Activated gamma-delta T cell treated with Interleukin-2 at 50 U/mL for 16 hours (primary cell): Measurements from ENCODE around the gene FGFBP1.

Experiments
- DNase-seq: peaks from one replicate; pipeline ENCODE4 v3.0.0-alpha.2; 2020

Gene FGFBP1

DNA sequence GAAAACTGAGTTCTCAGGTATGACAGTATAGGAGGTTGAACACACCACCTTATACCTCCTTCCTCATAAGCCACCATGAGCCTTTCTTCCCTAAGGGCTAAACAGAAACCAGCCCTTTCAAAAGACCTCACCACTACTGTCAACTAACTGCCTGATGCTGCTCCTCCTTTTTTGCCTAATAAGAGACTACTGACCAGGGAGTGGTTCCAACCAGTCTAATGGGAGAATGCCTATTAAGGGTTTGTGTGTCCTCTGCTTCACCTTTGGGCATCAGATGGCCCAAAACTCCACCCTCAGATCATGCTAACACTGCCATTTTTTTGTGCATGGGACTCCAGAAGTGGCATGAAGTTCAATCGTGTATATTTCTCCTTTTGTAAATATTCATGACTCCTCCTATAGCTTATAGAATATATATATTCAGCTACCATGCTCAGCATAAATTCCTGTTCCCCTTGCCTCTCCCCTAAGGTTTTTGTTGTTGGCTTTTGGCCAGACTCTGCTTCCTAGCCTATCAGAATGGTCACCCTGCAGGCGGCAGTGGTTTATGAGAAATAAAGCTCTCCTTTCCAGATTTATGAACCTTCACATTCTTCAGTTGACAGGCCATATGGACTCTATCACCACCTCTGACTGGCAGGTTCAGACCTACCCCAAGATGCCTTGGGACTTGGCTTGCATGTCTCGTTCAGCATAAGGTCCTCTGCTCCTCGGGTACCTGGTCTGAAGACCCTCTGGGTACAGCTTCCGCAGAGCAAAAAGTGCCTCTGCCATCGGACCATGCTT, 28.2 kb downstream of the FGFBP1 start:
- DNase-seq, result no peak

DNA sequence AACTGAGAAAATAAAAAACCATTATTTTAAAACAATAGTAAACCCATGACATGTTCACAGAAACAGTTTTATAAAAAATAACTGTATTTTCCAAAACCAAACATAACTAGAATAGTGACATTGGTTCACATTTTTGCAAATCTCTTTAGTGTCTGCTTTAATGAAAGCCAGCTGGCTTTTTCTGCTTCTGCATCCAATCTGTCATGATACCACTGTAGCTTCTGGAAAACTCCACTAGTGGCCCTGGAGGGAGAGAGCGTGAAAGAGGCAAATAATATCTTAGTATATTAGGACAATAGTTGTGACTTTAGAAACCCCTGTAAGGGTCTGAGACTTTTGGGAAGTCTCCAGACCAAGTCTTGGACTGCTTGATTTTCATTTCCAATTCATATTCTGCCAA, 31.1 kb downstream of the FGFBP1 start:
- no peak for DNase-seq

DNA sequence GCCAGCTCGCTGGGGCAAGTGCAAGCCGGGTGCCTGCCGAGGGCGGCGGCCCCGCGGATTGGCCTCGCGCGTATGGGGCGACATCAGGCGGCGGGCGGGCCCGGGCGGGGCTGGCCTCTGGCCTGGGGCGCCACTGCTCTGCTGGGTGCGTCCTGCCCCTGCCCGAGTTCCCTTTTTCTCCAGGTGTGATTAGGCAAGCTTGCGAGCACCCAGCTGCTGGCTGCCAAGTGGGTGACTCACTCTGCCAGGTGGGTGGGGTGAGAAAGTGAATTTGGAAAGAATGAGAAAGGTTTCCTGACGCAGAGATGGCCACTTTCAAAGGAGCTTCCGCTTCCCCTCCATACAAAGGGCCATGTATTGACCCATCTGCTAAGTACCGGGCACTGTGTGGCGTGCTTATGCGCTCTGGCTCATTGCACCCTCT, 32.5 kb downstream of the FGFBP1 start:
- DNase-seq, result no peak

DNA sequence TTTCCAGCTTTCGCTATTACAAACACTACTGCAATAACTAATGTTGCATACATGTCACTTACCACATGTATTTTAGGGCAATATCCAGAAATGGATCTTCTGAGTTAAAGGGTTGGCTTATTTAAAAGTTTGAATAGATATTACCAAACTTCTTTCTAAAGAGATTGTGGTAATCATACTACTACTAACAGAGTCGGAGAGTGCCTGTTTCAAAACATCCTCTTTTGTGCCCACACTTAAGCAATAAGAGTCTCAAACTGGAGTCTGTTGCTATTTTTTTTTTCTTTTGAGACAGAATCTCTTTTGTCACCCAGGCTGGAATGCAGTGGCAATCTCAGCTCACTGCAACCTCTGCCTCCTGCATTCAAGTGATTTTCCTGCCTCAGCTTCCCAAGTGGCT, 35.8 kb downstream of the FGFBP1 start:
- DNase-seq, result no peak

DNA sequence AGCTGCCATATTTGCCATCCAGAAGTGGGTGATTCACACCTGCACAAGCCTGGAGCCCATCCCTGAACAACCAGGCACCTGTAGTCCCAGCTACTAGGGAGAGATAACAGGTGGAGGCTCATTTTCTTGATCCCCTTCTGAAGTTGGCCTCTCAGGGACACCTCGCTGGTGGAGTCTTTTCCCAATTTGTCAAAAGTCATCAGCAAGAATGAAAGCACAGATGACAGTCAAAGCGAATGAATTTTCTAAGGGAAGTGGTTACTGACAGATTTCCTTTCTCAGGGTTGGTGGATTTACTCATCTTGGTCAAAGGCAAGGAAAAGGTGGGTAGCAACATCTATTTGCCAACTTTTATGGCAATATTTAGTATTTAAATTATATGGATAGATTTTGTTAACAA, 36.5 kb downstream of the FGFBP1 start:
- no peak for DNase-seq

DNA sequence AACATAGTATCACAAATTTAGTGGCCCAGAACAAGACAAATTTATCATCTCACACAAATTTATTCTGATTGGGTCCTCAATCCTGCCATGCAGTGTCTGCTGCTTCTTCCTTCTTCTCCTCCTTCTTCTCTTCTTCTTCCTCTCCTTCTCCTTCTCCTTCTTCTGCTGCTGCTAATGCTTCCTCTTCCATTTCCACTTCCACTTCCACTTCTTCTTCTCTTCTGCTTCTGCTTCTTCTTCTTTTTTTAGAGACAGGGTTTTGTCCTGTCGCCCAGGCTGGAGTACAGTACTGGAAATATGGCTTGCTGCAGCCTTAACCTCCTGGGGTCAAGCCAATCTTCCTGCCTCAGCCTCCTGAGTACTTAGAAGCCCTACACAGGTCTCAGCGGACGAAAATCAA, 37.5 kb downstream of the FGFBP1 start:
- DNase-seq, result no peak

DNA sequence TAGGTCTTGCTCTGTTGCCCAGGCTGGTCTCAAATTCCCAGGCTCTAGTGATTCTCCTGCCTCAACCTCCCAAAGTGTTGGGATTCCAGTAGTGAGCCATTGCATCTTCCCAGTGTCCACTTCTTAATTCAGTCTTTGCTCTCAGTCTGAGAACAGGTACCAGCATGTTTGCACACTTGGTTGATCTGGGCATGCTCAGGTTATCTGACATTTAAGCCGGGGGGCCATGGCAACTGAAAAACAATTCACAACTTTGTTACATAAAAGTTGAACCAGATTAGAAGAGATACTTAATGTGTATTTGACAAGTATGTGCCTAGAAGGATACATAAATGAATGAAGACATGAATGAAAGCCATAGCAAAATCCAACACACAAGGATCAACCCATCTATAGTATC, 39.0 kb downstream of the FGFBP1 start:
- no peak for DNase-seq

DNA sequence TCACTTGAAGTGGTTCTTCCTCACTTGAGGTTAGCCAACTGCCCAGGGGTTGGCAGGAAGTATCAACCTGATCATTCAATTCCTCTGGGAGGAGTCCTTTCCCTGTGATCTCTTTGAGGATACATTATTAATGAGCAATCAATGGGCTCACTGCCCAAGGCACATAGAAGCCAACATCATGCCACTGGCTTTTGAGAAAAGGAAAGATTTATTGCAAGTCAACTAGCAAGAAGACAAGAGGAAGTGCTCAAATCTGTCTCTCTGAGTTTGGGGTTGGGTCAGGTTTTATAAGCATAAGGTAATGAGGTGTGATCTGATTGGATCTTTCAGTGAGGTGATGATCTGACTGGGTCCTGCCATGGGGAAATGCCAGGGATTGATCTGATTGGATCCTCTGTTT, 39.6 kb downstream of the FGFBP1 start:
- DNase-seq, result no peak

DNA sequence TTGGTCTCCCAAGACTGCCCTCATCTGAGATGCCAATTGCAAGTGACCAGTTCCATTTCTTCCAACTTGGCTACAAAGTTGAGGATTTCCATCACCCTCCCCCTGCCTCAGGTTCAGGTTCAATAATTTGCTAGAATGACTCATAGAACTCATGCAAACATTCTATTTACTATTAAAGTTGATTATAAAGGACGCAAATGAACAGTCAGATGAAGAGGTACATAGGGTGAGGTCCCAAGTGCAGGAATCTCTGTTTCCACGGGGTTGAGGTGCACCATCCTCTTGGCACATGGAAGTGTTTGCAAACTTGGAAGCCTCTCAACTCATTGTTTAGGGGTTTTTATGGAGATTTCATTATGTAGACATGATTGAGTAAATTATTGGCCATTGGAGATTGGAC, 41.0 kb downstream of the FGFBP1 start:
- no peak for DNase-seq

DNA sequence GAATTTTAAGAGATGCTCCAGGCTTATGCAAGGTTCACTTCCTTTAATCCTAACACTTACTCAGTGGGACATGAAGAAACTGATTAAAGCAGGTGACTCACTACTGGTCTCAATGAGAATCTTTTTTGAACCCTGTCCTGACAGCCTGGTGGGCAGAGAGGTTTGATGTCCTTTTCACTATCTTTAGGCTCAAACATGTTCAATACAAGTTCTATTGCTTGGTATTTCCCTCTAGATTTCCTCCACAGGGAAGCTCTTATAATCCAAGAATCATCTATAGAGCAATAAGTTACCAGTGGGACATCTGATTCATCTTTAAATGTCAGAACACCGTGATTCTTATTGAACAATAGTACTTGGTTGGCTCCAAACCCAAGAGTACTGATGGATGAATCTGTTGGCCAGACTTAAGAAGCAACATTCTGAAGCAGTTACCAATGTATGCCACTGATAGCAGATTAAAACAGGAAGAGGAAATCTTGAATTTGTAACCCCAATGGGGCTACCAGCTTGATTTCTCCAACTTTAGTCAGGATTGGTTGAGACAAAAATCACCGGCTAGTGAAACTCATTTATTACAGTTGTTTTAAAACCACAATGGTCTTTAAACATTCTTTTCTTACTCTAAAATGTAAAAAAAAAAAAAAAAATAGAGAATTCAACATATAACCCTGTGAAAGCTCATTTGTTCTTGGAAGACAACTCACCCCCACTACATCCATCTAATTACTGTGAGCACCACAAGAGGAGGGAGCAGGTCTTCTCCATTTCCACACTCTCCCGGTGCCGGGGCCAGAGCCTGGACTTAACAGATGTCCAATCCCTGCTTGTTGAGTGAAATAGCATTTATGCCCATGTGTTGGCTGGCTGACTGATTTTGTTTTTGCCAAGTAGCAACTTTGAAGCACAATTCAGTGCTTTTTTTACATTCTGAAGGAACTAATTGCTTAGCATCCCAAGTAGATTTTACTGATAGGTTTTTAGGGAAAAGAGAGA, 43.3 kb downstream of the FGFBP1 start:
- no peak for DNase-seq

DNA sequence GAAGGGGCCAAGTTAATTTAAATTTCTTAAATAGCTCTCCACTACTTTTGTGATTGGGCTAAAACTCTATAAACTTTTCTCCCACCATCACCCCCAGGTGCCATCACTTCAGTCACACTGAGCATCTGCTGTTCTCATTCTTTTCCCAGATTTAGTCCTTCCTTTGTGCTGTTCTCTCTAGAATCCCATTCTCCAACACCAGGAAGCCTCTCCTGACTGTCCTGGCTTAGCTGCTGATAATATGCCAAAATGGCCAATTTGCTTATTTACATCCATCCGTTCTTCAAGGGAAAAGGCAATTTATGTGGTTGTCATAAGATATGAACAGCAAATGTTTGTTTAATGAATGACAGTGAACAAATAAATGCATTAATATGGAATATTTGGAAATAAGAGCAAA, 44.1 kb downstream of the FGFBP1 start:
- DNase-seq, result no peak

DNA sequence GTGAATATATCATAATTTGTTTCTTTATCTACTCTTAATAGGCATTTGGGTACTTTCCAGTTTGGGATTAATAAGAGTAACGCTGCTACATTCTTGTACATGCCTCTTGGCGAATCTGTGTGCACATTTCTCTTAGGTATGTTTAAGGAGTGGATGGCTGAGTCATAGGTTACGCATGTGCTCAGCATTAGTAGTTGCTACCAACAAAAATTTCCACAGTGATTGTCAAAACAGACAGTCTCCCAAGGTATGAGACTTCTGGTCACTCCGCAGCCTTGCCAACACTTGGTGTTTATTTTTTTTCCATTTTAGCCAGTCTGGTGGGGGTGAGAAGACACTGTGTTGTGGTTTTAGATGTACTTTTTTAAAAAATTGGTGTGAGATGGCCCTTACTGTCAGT, 44.6 kb downstream of the FGFBP1 start:
- no peak for DNase-seq

DNA sequence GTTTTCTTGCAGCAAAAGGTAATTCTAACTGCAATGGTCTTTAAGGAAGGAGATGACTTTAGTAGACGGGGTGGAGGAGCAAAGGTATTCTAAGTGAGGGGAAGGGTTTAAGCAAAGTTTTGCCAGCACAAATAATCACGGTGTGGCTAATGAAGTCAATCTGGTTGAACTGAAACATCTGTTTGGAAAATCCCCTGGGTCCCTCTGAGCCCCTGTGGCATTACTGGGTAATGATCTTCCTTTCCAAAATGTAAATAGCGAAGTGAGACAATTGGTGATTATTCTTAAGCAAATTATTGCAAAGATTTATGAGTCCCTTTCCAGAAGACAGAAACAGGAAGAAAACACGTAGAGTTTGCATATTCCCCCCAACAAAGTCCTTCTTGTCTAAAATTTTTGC, 47.2 kb downstream of the FGFBP1 start:
- DNase-seq, result no peak

DNA sequence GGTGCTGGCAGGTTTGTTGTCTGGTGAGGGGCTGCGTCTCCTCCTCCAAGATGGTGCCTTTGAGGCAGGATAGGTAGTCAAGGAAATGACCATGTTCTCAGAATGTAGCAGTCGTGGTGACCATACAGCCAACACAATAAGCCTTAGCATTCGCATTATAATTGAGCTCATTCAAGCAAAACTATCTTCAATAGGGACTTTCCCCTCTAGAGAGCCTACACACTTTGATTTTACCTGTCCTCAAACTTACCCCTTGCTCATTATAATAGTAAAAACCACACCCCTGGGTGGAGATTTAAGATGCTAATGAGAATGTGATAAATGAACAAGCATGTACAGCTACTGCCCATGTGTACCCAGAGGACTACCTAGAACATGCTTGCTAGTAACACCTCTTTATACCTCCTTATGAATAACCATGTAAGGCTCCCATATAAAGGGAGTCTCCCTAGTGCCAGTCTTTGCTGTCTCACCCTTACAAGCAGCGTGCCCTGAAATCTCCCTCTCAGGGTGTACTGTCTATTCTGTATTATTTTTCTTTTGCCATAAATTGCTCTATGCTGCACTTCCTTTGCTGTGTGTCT, 48.2 kb downstream of the FGFBP1 start:
- no peak for DNase-seq

DNA sequence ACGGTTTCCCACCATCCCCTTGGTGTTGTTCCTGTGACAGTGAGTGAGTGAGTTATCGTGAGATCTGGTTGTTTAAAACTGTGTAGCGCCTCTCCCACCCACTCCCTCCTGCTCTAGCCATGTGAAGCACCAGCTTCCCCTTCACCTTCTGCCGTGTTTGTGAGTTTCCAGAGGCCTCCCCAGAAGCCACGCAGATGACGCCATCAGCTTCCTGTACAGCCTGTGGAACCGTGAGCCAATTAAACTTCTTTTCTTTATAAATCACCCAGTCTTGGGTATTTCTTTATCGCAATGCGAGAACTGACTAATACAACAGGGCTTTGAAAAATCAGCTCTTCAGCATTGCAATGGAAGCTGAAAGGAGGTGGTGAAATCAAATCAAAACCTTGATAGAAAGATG, 50.0 kb downstream of the FGFBP1 start:
- DNase-seq, result no peak
